HG03280 (cell line): ENCODE data around the gene DUOX1.

Experiments
- ATAC-seq: cut with Tn5 transposase; IDR thresholded peaks from one replicate; pipeline ENCODE4 v1.9.1; 2021; ENCODE audit warnings: mild to moderate bottlenecking, moderate library complexity; ENCODE audit not compliant: unreplicated experiment

Gene DUOX1

GRCh38 chr15:45105586-45105985 is 24.2 kb upstream of the DUOX1 start:
- no peak for ATAC-seq

- no peak for ATAC-seq
Measured at GRCh38 chr15:45106002-45106790, 23.6 kb upstream of the DUOX1 start.

GRCh38 chr15:45107941-45108630 is 21.7 kb upstream of the DUOX1 start:
- no peak for ATAC-seq

- ATAC-seq = no peak
Measured at GRCh38 chr15:45110256-45110820, 19.5 kb upstream of the DUOX1 start.

GRCh38 chr15:45111390-45112142 is 18.2 kb upstream of the DUOX1 start:
- no peak for ATAC-seq

GRCh38 chr15:45112143-45112590 is 17.6 kb upstream of the DUOX1 start:
- no peak for ATAC-seq

- ATAC-seq = no peak
Measured at GRCh38 chr15:45112591-45113379, 17.0 kb upstream of the DUOX1 start.

- no peak for ATAC-seq
Measured at GRCh38 chr15:45113380-45113990, 16.3 kb upstream of the DUOX1 start.

- no peak for ATAC-seq
Measured at GRCh38 chr15:45114076-45114750, 15.6 kb upstream of the DUOX1 start, which contains the start of the genes DUOX2 and DUOXA2. DUOX2 (minus strand) TSS chr15:45114172; CDS start chr15:45113411, 761 bp downstream. DUOXA2 (plus strand) TSS chr15:45114326; CDS start chr15:45114606, 280 bp downstream.

GRCh38 chr15:45114751-45115085 is 15.1 kb upstream of the DUOX1 start:
- ATAC-seq = no peak

- ATAC-seq = no peak
Measured at GRCh38 chr15:45115312-45115820, 14.4 kb upstream of the DUOX1 start.

GRCh38 chr15:45116006-45116481 is 13.8 kb upstream of the DUOX1 start:
- ATAC-seq = no peak

- no peak for ATAC-seq
Measured at GRCh38 chr15:45116482-45117307, 13.1 kb upstream of the DUOX1 start.

GRCh38 chr15:45117308-45118130 is 12.3 kb upstream of the DUOX1 start:
- ATAC-seq = peak; percentile 6

GRCh38 chr15:45118131-45118588 is 11.6 kb upstream of the DUOX1 start:
- ATAC-seq = peak; percentile 81

GRCh38 chr15:45118996-45119395 is 10.8 kb upstream of the DUOX1 start:
- ATAC-seq = no peak
